Endometrial microvascular endothelial cells (primary cell): ENCODE data around the gene NCOA7. TPM values are rescaled to one million over a fixed set of nuclear protein-coding genes. Genes with fewer than 3 reads are reported as not detected.
"Not testable (repeated sequence)": the region's sequence is repeated elsewhere in the genome, so short reads cannot be mapped to it uniquely, and the experiment has no call there.

Experiments used
- in situ Hi-C: cut with HindIII; loops from 2 replicates; pipeline ENCODE4 v1.10.0; 2017; ENCODE audit warnings: low sequenced_read_pairs, low pct_unique_long_range_greater_than_20kb; ENCODE audit errors: inconsistent ontology term
- total RNA-seq: library from RNA; depleted of rRNA; stranded (reverse); fragments of >200 nt; gene quantifications from one replicate; pipeline ENCODE4 v1.2.3, GENCODE V29; 2015; ENCODE audit errors: inconsistent ontology term

Gene NCOA7
- total RNA-seq, 1 donor from 2014 or later: 25.8 TPM

DNA sequence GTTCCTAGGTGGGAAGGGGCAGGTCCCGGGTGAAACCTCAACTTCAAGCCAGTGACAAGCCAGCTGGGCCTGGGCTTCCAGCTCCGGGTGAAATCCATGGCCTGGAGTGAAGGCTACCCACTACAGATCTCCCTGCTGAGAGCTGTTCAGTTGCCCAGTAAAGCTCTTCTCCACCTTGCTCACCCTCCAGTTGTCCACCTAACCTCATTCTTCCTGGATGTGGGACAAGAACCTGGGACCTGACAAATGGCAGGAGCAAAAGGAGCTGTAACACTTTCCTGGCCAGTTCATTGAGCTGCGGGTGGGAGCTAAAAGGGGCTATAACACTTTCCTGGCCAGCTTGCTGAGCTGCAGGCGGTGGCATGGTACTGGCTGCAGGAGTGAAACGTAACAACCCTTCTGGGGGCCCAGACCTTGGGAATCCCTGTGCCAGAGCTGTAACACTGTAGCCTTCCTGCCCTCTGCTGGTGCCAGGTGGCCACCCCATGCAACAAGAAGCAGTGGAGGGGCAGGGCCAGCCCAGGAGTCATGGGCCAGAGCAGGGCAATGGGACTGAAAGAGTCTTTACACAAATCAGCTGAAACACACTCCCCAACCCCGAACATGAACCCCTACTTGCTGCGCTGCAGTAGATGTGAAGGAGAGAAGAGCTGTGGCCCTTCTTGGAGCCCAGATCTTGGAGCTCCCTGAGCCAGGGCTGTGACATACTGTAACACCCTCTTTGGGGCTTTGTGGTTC, 162.2 kb downstream of the NCOA7 start:
- in situ Hi-C loops: no loop called here

DNA sequence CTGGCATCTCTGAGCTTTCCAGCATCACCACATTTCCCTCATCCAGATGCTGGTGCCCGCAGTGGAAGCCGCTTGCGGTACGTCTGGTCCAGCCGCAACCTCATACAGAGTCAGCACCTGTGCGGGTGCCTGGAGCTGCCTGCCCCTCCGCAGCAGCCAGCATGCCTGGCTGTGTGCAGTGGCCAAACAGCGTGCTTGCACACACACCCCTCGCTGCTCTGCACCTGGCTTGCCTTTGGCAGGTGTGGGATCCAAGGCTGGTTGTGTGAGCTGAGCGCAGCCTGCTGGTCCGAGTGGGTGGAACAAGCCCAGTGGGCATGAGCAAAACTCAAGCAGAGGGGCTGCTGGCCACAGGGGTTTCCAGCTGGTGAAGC, 162.7 kb downstream of the NCOA7 start:
- in situ Hi-C loops: no loop called here

DNA sequence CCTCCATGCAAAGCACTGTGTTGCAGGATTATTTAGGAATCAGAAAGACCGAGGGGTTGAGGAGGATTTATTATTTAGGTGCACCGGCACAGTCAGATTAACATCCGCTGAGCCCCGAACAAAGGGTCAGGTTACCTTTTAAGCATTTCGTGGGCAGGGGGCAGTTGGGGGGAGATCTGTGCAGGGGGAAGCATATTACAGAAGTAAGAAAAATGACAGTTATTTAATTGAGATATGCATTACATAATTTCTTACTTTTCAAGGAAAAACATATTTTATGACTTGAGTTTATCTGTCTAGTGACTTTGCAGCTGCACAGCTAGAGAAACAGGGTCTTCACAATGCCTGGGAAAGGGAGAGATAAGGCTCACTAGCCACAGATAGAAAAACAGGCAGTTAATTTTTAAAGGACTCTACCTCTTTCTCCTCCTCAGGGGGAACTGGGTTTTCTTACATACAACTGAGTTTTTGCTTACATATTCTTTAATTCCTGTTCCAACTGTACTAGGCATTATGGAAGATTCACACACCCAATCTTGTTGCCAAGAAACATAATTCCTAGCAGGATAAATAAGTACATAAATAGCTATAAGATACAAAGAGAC, 164.1 kb downstream of the NCOA7 start:
- in situ Hi-C loops: no loop called here

DNA sequence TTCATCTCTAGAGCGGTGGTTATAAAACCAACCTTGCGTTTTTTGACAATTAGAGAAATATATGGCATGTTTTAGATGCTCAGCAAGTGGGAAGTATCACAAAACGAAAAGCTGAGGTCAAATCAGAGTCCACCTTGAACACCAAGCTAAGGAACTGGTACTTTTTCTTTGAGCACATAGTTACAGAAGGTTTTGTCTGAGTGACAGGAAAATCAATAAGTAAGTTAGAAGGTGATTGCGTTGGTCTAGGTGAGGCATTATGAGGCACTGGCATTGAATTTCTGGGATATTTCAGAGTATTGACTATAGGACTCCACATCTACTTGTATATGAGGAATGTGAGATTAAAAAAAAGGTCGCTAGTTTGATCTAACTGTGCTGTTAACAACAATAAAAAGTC, 165.2 kb downstream of the NCOA7 start:
- in situ Hi-C loops: no loop called here

DNA sequence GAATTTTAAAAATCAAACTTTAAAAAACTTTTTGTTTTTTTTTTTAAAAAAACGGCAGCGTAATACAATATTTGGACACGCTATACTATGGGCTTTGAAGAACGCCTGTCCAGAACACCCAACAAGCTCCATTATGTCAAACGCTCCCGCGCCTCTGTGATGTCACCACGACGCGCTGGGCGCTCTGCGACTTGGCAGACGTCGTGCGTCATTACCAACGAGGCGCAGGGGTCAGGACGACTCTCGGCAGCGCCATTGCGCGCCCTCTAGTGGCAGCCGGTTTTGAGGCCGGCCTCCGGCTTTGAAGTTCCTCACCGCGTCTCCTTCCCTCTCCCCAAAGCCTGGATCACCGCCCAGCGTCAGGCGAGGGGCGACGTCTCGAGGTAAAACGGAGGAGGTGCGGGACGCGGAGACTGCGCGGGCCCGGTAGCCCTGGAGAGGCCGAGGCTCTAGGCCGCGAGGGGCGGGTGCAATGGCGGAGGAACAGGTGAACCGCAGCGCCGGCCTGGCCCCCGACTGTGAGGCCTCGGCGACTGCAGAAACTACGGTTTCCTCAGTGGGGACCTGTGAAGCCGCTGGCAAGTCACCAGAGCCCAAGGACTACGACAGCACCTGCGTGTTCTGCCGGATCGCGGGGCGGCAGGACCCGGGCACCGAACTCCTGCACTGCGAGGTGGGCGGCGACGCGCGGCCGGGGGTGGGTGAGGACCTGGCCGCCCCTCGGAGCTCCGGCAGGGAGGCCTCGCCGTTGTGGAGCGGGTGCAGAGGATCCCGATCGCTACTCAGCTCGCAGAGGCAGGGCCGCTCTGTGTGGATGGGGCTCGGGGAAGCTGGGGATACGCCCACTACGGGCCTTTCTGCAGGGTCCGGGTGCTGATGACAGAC, 166.0 kb downstream of the NCOA7 start, which contains the start of gene HINT3:
Gene HINT3, plus strand, starts transcription at position 265 of the 885 bp plus-strand sequence. Its CDS starts 208 bp downstream, at position 473.
- in situ Hi-C loops: no loop called here

DNA sequence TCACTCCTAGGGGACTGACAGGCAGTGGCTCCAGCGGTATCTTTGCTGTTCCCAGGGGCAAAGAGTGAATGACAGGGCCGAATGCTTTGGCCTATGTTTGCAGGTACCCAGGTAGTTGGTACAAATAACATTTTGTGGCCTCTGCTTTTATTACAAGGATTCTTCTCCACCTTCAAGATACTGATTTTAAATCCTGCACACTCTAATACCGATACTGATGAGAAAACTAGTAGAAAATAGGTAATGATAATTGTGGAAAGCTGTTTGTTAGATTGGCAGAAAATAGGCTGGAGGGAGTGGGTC, 166.6 kb downstream of the NCOA7 start:
- in situ Hi-C loops: no loop called here

DNA sequence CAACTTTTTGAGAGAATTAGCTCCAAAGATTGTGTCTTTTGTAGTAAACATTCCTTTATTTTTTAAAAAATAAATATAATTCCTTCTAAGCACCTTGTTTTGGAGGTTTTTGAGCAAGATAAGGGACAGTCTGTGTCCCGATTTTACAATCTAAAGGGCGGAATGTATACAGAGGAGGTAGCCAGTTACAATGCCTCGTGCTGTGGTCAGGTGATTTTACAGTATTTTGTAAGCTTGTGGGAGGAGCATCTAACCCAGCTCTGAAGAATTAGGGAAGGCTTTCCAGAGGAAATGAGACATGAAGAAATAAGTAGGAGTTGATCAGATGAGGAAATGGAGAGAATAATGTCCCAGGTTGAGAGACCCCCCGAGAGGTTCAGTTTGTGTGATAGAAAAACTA, 167.1 kb downstream of the NCOA7 start:
- in situ Hi-C loops: no loop called here

DNA sequence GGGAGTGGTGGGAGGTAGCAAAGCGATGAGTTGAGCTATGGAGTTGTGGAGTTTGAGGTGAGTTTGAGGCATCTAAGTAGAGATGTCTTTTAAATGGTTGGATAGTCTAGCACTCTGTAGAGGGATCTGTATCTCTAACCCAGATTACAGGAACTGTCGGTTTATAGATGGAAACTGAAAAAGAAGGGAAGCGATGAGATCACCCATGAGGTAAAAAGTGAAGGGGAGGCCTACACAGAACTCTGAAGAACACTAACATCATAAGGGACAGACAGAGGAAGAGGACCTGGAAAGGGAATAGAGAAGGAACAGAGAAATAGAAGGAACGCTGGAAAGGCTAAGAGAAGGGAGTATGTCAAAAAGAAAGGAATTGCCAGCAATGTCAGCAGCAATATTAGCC, 168.3 kb downstream of the NCOA7 start:
- in situ Hi-C loops: no loop called here

DNA sequence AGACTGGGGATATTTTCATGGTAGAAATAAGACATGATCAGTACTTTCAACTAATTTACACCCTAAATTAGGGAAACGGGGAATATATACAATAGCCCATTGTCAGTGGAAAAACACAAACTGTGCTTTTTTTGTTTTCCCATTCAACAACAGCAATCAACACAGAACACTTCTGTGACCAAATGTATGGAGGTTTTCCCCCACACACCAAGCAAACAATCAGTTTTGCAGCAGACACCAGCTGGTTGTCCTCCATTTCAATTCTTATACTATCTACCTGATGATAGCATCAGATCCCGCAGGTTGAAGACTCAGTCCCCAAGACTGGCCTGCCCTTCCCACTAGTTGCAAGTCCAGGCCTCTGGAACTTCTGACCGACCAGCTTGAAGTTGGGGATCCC, 170.4 kb downstream of the NCOA7 start:
- in situ Hi-C loops: no loop called here

DNA sequence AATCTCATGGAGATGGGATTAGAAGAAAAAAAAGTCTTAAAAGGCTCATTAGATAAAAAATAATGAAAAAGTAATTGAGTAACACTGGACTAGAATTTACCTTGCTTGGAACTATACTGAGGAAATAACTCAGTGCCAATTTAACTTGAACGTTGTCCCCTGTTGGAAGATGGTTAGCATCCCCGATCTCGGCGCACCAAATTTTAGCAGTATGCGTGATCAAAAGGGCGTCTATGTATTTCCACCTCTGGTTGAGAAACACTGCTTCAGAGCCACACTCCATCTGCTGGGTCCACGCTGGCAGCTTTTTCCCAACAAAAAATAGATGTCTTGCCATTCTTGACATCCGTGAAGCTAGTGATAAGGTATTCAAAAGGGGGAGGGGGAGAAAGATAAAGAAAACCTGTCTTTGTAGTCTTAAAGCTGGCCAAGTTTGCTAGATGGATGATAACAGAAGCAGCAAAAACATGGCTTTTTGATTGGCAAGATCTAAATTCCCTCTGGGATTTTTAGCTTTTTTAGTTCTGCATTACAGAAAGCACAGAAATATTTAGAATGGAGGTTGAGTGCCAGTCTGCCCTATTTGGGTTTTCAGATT, 172.2 kb downstream of the NCOA7 start:
- in situ Hi-C loops: no loop called here

DNA sequence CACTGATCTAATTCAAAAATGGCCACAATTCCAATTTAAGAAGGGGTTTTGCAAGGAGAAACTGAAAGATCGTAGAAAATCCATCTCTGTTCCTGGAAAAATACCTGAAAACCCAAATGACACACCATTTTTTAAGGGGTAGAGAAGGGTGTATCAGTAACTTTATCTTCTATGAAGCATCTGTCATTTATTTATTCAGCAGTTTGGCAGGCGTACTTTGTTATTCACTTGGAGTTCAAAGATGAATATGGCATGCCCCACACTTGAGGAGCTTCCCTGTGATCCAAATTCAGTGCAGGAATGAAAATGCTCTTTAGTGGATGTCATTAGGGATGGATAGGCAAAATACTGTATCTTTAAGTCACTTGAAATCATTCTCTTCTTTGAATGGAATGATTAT, 173.1 kb downstream of the NCOA7 start:
- in situ Hi-C loops: no loop called here

DNA sequence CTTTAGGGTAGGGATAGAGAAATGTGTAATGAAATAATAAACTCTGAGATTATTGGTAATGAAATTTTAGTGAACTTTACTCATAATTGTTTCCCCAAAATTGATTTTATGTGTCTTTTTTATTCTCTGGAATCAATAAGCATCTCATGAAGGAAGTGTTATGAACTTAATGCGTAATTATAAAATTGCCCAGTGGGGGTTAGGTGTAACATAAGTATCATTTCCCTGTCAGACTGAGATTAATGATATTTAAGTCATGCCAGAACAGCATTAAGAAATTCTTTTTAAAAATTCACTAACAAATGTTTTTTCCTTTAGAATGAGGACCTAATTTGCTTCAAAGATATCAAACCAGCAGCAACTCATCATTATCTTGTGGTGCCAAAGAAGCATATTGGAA, 175.8 kb downstream of the NCOA7 start:
- in situ Hi-C loops: no loop called here

DNA sequence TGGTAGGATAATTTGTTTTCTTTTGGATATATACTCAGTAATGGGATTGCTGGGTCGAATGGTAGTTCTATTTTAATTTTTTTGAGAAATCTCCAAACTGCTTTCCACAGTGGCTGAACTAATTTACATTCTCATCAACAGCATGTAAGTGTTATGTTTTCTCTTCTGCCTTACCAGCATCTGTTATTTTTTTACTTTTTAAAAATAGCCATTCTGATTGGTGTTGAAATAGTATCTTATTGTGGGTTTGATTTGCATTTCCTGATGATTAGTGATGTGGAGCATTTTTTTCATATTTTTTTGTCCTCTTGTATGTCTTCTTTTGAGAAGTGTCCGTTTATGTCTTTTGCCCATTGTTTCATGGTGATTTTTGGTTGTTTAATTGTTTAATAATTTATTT, 177.7 kb downstream of the NCOA7 start:
- in situ Hi-C loops: no loop called here

DNA sequence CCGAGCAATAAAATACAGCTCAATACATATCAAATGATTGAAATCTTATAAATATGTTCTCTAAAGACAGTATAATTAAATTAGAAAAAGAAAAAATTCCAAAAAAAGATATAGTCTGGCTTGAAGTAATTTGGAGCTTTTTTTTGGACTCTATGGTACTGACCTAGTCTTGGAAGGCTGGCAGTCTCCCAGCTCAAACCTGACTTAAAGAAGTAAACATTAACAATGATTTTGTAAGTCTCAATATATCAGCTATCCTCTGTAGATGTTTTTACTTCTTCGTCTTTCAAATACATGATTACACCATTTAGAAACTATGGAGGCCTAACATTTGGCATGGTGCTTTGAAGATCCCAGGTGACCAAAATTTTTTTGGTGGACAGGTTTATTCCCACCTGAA, 180.0 kb downstream of the NCOA7 start:
- in situ Hi-C loops: no loop called here

DNA sequence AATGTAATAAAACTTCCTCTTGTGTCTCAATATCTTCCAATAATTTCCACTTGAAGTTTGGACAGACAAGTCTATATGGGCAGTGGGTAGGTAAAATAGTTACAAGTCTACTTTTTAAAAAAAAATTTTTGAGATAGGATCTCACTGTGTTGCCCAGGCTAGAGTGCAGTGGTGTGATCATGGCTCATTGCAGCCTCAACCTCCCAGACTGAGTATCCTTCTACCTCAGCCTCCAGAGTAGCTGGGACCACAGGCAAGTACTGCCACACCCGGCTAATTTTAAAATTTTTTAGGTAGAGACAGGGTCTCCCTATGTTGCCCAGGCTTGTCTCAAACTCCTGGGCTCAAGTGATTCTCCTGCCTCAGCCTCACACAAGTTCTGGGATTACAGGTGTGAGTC, 181.7 kb downstream of the NCOA7 start:
- in situ Hi-C loops: not testable (repeated sequence)

DNA sequence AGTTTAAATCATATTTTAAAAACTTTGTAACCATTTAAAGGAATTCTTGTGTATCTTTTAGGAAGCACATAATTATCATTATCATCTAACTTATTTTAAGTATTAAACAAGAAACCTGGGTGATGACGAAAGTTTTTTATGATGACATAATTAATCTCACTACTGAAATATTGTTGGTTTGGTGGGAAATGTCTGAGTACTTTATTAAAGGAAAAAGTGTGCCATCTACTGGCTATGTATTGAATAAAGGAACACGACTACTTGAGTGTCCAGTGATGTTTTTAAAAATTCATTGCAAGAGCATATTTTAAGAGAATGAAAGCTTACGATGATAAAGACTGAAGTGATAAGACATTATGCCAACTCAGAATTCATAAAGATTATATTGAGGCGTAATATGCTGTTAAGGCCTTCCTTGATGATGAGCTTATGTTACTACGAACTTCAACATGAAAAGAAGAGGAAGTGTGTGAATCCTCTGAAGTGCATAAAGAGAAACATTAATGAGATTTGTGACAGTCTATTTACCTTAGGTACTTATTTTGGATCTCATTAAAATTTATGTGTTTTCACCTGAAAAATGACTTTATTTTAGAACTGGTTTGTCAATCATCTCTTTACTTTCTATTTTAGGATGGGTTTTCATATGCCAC, 183.6 kb downstream of the NCOA7 start:
- in situ Hi-C loops: no loop called here

DNA sequence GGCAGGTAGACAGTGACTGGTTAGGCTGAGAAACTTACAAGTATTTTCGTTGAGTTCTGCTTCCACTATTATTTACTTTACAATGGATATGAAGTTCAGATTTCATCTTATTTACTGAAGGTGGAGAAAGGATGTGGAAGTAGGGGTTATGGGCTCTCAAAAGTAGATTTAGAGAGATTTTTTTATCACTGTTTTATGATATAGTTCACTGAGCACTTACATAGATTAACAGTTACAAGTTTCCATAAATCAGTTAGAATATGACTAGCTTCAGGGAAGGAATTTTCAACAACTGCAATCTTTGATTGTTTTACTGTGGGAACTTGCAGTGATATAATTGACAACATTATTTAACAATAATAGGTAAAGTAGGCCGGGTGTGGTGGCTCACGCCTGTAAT, 188.3 kb downstream of the NCOA7 start:
- in situ Hi-C loops: no loop called here
